BE2C (cell line): ENCODE measurements around the gene FAM174C.

Experiments used
- DNase-seq: peaks from one replicate; pipeline ENCODE4 v3.0.0-alpha.2; 2020
- H3K27me3 ChIP-seq: fragments of 250-450 bp; sonication (Bioruptor Pico); 2 replicates; pipeline ENCODE4 v1.5.1; 2020; ENCODE audit warnings: mild to moderate bottlenecking
- H3K36me3 ChIP-seq: fragments of 250-450 bp; sonication (Bioruptor Pico); 2 replicates; pipeline ENCODE4 v1.5.1; 2020; ENCODE audit warnings: mild to moderate bottlenecking
- H3K4me1 ChIP-seq: fragments of 250-450 bp; sonication (Bioruptor Pico); 2 replicates; pipeline ENCODE4 v1.5.1; 2020
- H3K4me3 ChIP-seq: 2 replicates; pipeline ENCODE4 v1.5.1; 2011; ENCODE audit warnings: low read depth, low read length
- H3K9me3 ChIP-seq: fragments of 250-450 bp; sonication (Bioruptor Pico); 2 replicates; pipeline ENCODE4 v1.5.1; 2020
- CTCF ChIP-seq: IDR thresholded peaks from 2 replicates; pipeline ENCODE4 v1.5.1; 2012; ENCODE audit warnings: mild to moderate bottlenecking, low read depth, low read length

FAM174C gene

GRCh38 chr19:1288226-1288612, 12.9 kb downstream of the FAM174C start:
- H3K27me3 ChIP-seq, result peaks cover 29% of the 10 kb centered on the region
- H3K9me3 ChIP-seq, result no peaks in the 10 kb centered on the region
- no peaks in the 10 kb centered on the region for H3K4me1 ChIP-seq
- no peak for TF ChIP-seq CTCF
- no peak overlapping the region for H3K4me3 ChIP-seq
- DNase-seq, result no peak
- no peaks in the 10 kb centered on the region for H3K36me3 ChIP-seq

- DNase-seq, result no peak
- Histone ChIP-seq H3K36me3 (no peaks in the 10 kb centered on the region), H3K9me3 (no peaks in the 10 kb centered on the region), H3K27me3 (peaks cover 29% of the 10 kb centered on the region), H3K4me1 (no peaks in the 10 kb centered on the region), H3K4me3 (no peak overlapping the region)
- TF ChIP-seq CTCF, result no peak
Observed at GRCh38 chr19:1288833-1289685, 13.7 kb downstream of the FAM174C start.

GRCh38 chr19:1289686-1290025, 14.3 kb downstream of the FAM174C start:
- no peaks in the 10 kb centered on the region for H3K4me1 ChIP-seq
- H3K36me3 ChIP-seq, result no peaks in the 10 kb centered on the region
- peaks cover 30% of the 10 kb centered on the region for H3K27me3 ChIP-seq
- no peak for TF ChIP-seq CTCF
- no peak for DNase-seq
- no peak overlapping the region for H3K4me3 ChIP-seq
- no peaks in the 10 kb centered on the region for H3K9me3 ChIP-seq

GRCh38 chr19:1290196-1290702, 14.9 kb downstream of the FAM174C start:
- peaks cover 27% of the 10 kb centered on the region for H3K27me3 ChIP-seq
- no peak for DNase-seq
- H3K36me3 ChIP-seq, result no peaks in the 10 kb centered on the region
- no peaks in the 10 kb centered on the region for H3K9me3 ChIP-seq
- H3K4me3 ChIP-seq, result no peak overlapping the region
- TF ChIP-seq CTCF, result no peak
- no peaks in the 10 kb centered on the region for H3K4me1 ChIP-seq

- no peak for TF ChIP-seq CTCF
- peaks cover 23% of the 10 kb centered on the region for H3K27me3 ChIP-seq
- no peak for DNase-seq
- H3K36me3 ChIP-seq, result no peaks in the 10 kb centered on the region
- H3K9me3 ChIP-seq, result no peaks in the 10 kb centered on the region
- H3K4me3 ChIP-seq, result no peak overlapping the region
- H3K4me1 ChIP-seq, result no peaks in the 10 kb centered on the region
Observed at GRCh38 chr19:1290703-1291651, 15.6 kb downstream of the FAM174C start.
